Measurements from ENCODE around the gene VIL1. TPM values are rescaled to one million over a fixed set of nuclear protein-coding genes. Genes with fewer than 3 reads are reported as not detected.

The VIL1 gene
- total RNA-seq, 1 experiment from 2014 or later = 4.2 TPM

- DNase-seq = no peak
- peak overlapping the region; percentile 83 to 89 for H3K4me3 Mint-ChIP-seq
- Histone ChIP-seq H3K79me2 (ENCODE audit: insufficient read depth, low read length) (no peaks in the 10 kb centered on the region), H4K8ac (replicated peaks; ENCODE audit: insufficient read length, low read depth, low read length) (no peak overlapping the region), H3K27ac (ENCODE audit: insufficient read length, low read depth, low read length) (no peak overlapping the region), H3K23ac (ENCODE audit: insufficient read length, low read depth, low read length) (no peak overlapping the region), H3K4me1 (ENCODE audit: insufficient read depth, low read length) (no peaks in the 10 kb centered on the region; the same call in 1 of the 2 replicates), H2BK120ac (ENCODE audit: low read depth, low read length, poor library complexity, severe bottlenecking) (no peak overlapping the region), H3K27me3 (ENCODE audit: insufficient read depth, low read length) (peaks cover 20% of the 10 kb centered on the region), H3K9me3 (ENCODE audit: control insufficient read depth, low read depth, low read length) (no peaks in the 10 kb centered on the region), H4K5ac (ENCODE audit: insufficient read length, low read depth, low read length) (no peak overlapping the region), H3K14ac (ENCODE audit: insufficient read depth, low read length) (peak overlapping the region; percentile 16; the same call in 1 of the 2 replicates), H4K91ac (ENCODE audit: insufficient read length, low read depth, low read length) (no peak overlapping the region), H3K9ac (ENCODE audit: extremely low read depth, insufficient read length, low read length) (no peak overlapping the region), H3K4me2 (ENCODE audit: insufficient read depth, insufficient read length, low read length) (peak overlapping the region; percentile 93), H3K23me2 (ENCODE audit: insufficient read length, low read depth, low read length, poor library complexity, severe bottlenecking) (peaks cover 29% of the 10 kb centered on the region), H2BK20ac (ENCODE audit: low read depth, low read length, poor library complexity, severe bottlenecking) (no peak overlapping the region), H2BK15ac (ENCODE audit: low read depth, low read length) (no peak overlapping the region), H3K79me1 (ENCODE audit: insufficient read depth, low read depth, low read length, poor library complexity, severe bottlenecking) (no peaks in the 10 kb centered on the region), H2BK12ac (ENCODE audit: insufficient read length, low read depth, low read length) (no peak overlapping the region), H4K20me1 (ENCODE audit: control insufficient read depth, insufficient read depth, insufficient read length) (no peaks in the 10 kb centered on the region), H3K4ac (ENCODE audit: low read depth, low read length) (no peak overlapping the region), H3K56ac (ENCODE audit: insufficient read length, low read depth, low read length) (no peak overlapping the region), H3T11ph (ENCODE audit: low read length) (no peak overlapping the region), H2AK5ac (ENCODE audit: insufficient read length, low read length) (no peak overlapping the region), H3K18ac (ENCODE audit: insufficient read length, low read depth, low read length) (peak overlapping the region; percentile 21), H2BK5ac (ENCODE audit: insufficient read length, low read length) (no peak overlapping the region), H2AFZ (ENCODE audit: low read length) (peak overlapping the region; percentile 41)
- H3K9me3 Mint-ChIP-seq = no peaks in the 10 kb centered on the region; a peak in 1 of 5 replicates
- no peak for TF ChIP-seq CTCF (conservative IDR thresholded peaks at IDR 0.05)
- H3K36me3 Mint-ChIP-seq (ENCODE audit: insufficient read depth in 1 of 3, low read depth in 3 of 3) = no peaks in the 10 kb centered on the region
- H3K4me1 Mint-ChIP-seq = peaks cover 26 to 45% of the 10 kb centered on the region in 2 experiments
- no CpG with 5 or more reads among the region's 16 CpGs for WGBS (ENCODE audit: extremely low coverage, insufficient read length, low lambda C conversion rate)
- no peak overlapping the region for H3K27ac Mint-ChIP-seq
- H3K27me3 Mint-ChIP-seq (ENCODE audit: low read depth) = peaks cover 46% of the 10 kb centered on the region
Measured at GRCh38 chr2:218395456-218395825, 23.5 kb upstream of the VIL1 start.

All from H9 (cell line).